Kasumi-1 (cell line): ENCODE data around the gene APOL6.

Experiments used
- DNase-seq, 2 experiments: peaks; one replicate each; lab custom pipeline; 2025; lab: John Stamatoyannopoulos, UW

Gene APOL6

GRCh38 chr22:35648066-35649025 is at the start of gene APOL6:
APOL6 (plus strand) TSS chr22:35648446; CDS start chr22:35656426, 7,980 bp downstream.
- DNase-seq, result peak; percentile 88

GRCh38 chr22:35599364-35599763 is 48.9 kb upstream of the APOL6 start:
- DNase-seq, result no peak

GRCh38 chr22:35600476-35600875 is 47.8 kb upstream of the APOL6 start:
- DNase-seq, result no peak

GRCh38 chr22:35601013-35601580 is 47.1 kb upstream of the APOL6 start:
- no peak for DNase-seq

GRCh38 chr22:35601743-35602615 is 46.3 kb upstream of the APOL6 start:
- DNase-seq, result peak; percentile 37 to 46

GRCh38 chr22:35604621-35605368 is 43.5 kb upstream of the APOL6 start:
- DNase-seq, result no peak

- no peak for DNase-seq
Measured at GRCh38 chr22:35605369-35605680, 42.9 kb upstream of the APOL6 start.

- no peak for DNase-seq
Measured at GRCh38 chr22:35605851-35606481, 42.3 kb upstream of the APOL6 start.

- DNase-seq, result no peak
Measured at GRCh38 chr22:35606916-35607315, 41.3 kb upstream of the APOL6 start.

GRCh38 chr22:35608088-35608487 is 40.2 kb upstream of the APOL6 start:
- no peak for DNase-seq

GRCh38 chr22:35609261-35609660 is 39.0 kb upstream of the APOL6 start:
- DNase-seq, result no peak

GRCh38 chr22:35609761-35610160 is 38.5 kb upstream of the APOL6 start:
- DNase-seq, result no peak

- DNase-seq, result no peak
Measured at GRCh38 chr22:35610741-35611140, 37.5 kb upstream of the APOL6 start.

- DNase-seq, result no peak
Measured at GRCh38 chr22:35611200-35611890, 36.9 kb upstream of the APOL6 start.

- DNase-seq, result no peak
Measured at GRCh38 chr22:35611891-35612576, 36.2 kb upstream of the APOL6 start.

- DNase-seq, result no peak
Measured at GRCh38 chr22:35612903-35613302, 35.3 kb upstream of the APOL6 start.

- no peak for DNase-seq
Measured at GRCh38 chr22:35614404-35614803, 33.8 kb upstream of the APOL6 start.

- DNase-seq, result no peak
Measured at GRCh38 chr22:35615156-35615555, 33.1 kb upstream of the APOL6 start.

- no peak for DNase-seq
Measured at GRCh38 chr22:35616043-35616442, 32.2 kb upstream of the APOL6 start.

GRCh38 chr22:35617137-35617755 is 31.0 kb upstream of the APOL6 start, which contains the start of gene MB:
MB (minus strand) TSS chr22:35617329; CDS start chr22:35617257, 72 bp downstream.
- no peak for DNase-seq
